Gastroesophageal sphincter (tissue), 3 donors: ENCODE results near the gene SOX5.

ENCODE experiments used
- CTCF ChIP-seq, 4 experiments: fragments of 200-600 bp in 2 of 4; fragments of 450-650 bp in 2 of 4; sonication (generic) in 1 of 4; IDR thresholded peaks; one replicate each; pipeline ENCODE4 v1.5.1; 2017 to 2019; ENCODE audit warnings: antibody characterized with exemption in 4 of 4, mild to moderate bottlenecking in 2 of 4, moderate library complexity in 2 of 4
- EP300 ChIP-seq: sonication (generic); formaldehyde crosslinking; IDR thresholded peaks from one replicate; pipeline ENCODE4 v1.6.1; 2017; ENCODE audit warnings: antibody characterized with exemption, mild to moderate bottlenecking
- POLR2A ChIP-seq, 2 donors: fragments of 450-650 bp; IDR thresholded peaks; one replicate each; pipeline ENCODE4 v1.6.1; 2017; ENCODE audit warnings: antibody characterized with exemption in 2 of 2, mild to moderate bottlenecking in 2 of 2, moderate library complexity in 1 of 2
- POLR2AphosphoS5 ChIP-seq: sonication (generic); formaldehyde crosslinking; IDR thresholded peaks from one replicate; pipeline ENCODE4 v1.6.1; 2017; ENCODE audit warnings: antibody characterized with exemption

- TF ChIP-seq EP300 (no peak), CTCF (IDR thresholded peaks at IDR 0.05) (no peak), POLR2A (IDR thresholded peaks at IDR 0.05) (no peak), POLR2AphosphoS5 (no peak)
Measured at GRCh38 chr12:23611320-23611719, 338.1 kb downstream of the SOX5 start.
